Vagina (tissue), 2 donors: ENCODE measurements around the gene ZBTB42. TPM values are rescaled to one million over a fixed set of nuclear protein-coding genes. Genes with fewer than 3 reads are reported as not detected.

ENCODE experiments used
- DNase-seq, 2 donors: peaks; one replicate each; pipeline ENCODE4 v3.0.0-alpha.2; 2017; ENCODE audit errors: extremely low spot score in 2 of 2
- H3K27ac ChIP-seq: fragments of 200-600 bp; sonication (generic); one replicate; pipeline ENCODE4 v1.5.1; 2019
- H3K27me3 ChIP-seq: fragments of 200-600 bp; sonication (generic); one replicate; pipeline ENCODE4 v1.5.1; 2019
- H3K36me3 ChIP-seq, 2 donors: fragments of 200-600 bp; sonication (generic); one replicate each; pipeline ENCODE4 v1.5.1; 2017 to 2019
- H3K4me1 ChIP-seq: fragments of 200-600 bp; sonication (generic); one replicate; pipeline ENCODE4 v1.5.1; 2019
- H3K4me3 ChIP-seq, 2 donors: fragments of 200-600 bp; sonication (generic); 1 replicate in 1 of 2; 2 replicates in 1 of 2; pipeline ENCODE4 v1.5.1; 2016 to 2019
- H3K9me3 ChIP-seq: fragments of 200-600 bp; sonication (generic); one replicate; pipeline ENCODE4 v1.5.1; 2019
- CTCF ChIP-seq, 3 experiments: fragments of 450-650 bp in 2 of 3; fragments of 200-600 bp in 1 of 3; sonication (generic) in 1 of 3; IDR thresholded peaks; one replicate each; pipeline ENCODE4 v1.5.1; 2017 to 2019; ENCODE audit warnings: antibody characterized with exemption in 3 of 3, mild to moderate bottlenecking in 2 of 3, moderate library complexity in 2 of 3
- POLR2A ChIP-seq, 2 donors: fragments of 450-650 bp; IDR thresholded peaks; one replicate each; pipeline ENCODE4 v1.6.1; 2017; ENCODE audit warnings: antibody characterized with exemption in 2 of 2, mild to moderate bottlenecking in 2 of 2, moderate library complexity in 2 of 2
- POLR2AphosphoS5 ChIP-seq, 2 donors: sonication (generic); formaldehyde crosslinking; IDR thresholded peaks; one replicate each; pipeline ENCODE4 v1.9.0; 2017; ENCODE audit warnings: antibody characterized with exemption in 2 of 2, mild to moderate bottlenecking in 2 of 2, low read depth in 1 of 2; ENCODE audit not compliant: insufficient read depth in 1 of 2
- intact Hi-C: fragments of 100-400 bp; cut with DNase I; formaldehyde crosslinking; loops from one replicate; pipeline ENCODE4 v1.15.1; 2023
- total RNA-seq: library from RNA; depleted of rRNA; stranded (reverse); fragments of >200 nt; gene quantifications from one replicate; pipeline ENCODE4 v1.2.3, GENCODE V29; 2016

Gene ZBTB42
- total RNA-seq, 1 donor from 2014 or later, result 7.6 TPM

GRCh38 chr14:104771918-104772706 lies 28.8 kb upstream of the ZBTB42 start:
- no peak for DNase-seq
- no peak overlapping the region for H3K4me3 ChIP-seq
- no peaks in the 10 kb centered on the region for H3K9me3 ChIP-seq
- TF ChIP-seq POLR2AphosphoS5 (IDR thresholded peaks at IDR 0.05; ENCODE audit: insufficient read depth in 1 of 2, low read depth in 1 of 2) (peak in 1 of 2 donors; percentile 12), CTCF (IDR thresholded peaks at IDR 0.05) (no peak), POLR2A (IDR thresholded peaks at IDR 0.05) (no peak)
- peaks cover 0 to 18% of the 10 kb centered on the region in 2 donors for H3K36me3 ChIP-seq
- H3K27me3 ChIP-seq, result no peaks in the 10 kb centered on the region
- intact Hi-C loops, result no loop called here
- H3K27ac ChIP-seq, result no peak overlapping the region
- H3K4me1 ChIP-seq, result peaks cover 23% of the 10 kb centered on the region

DNA sequence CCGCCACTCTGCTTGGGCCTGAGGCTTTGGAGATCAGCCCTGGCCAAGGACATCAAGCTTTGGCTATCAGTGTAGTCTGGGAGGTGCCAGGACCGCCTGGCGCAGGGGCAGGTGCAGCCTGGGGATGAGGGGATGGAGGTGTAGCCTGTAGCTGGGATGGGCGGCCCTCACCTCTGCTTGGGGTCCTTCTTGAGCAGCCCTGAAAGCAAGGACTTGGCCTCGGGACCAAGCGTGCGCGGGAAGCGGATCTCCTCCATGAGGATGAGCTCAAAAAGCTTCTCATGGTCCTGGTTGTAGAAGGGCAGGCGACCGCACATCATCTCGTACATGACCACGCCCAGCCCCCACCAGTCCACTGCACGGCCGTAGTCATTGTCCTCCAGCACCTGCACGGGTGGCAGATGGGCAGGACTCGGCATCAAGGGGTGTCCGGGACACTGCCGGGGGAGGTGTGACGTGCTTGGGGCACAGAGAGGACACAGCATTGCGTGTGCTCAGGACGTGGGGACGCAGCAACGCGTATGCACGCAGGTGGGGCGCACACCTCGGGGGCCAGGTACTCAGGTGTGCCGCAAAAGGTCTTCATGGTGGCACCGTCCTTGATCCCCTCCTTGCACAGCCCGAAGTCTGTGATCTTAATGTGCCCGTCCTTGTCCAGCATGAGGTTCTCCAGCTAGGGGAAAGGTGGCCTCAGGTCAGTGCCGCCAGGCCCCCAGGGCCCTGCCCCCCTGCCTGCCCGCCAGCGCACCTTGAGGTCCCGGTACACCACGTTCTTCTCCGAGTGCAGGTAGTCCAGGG lies 28.0 kb upstream of the ZBTB42 start:
- no peak for DNase-seq
- Histone ChIP-seq H3K36me3 (peaks cover 0 to 18% of the 10 kb centered on the region in 2 donors), H3K27me3 (no peaks in the 10 kb centered on the region), H3K4me3 (no peak overlapping the region), H3K4me1 (peaks cover 23% of the 10 kb centered on the region), H3K27ac (no peak overlapping the region), H3K9me3 (no peaks in the 10 kb centered on the region)
- intact Hi-C loops, result no loop called here
- TF ChIP-seq POLR2AphosphoS5 (IDR thresholded peaks at IDR 0.05; ENCODE audit: insufficient read depth in 1 of 2, low read depth in 1 of 2), result no peak
- no peak for TF ChIP-seq POLR2A (IDR thresholded peaks at IDR 0.05)
- no peak for TF ChIP-seq CTCF (IDR thresholded peaks at IDR 0.05)

DNA sequence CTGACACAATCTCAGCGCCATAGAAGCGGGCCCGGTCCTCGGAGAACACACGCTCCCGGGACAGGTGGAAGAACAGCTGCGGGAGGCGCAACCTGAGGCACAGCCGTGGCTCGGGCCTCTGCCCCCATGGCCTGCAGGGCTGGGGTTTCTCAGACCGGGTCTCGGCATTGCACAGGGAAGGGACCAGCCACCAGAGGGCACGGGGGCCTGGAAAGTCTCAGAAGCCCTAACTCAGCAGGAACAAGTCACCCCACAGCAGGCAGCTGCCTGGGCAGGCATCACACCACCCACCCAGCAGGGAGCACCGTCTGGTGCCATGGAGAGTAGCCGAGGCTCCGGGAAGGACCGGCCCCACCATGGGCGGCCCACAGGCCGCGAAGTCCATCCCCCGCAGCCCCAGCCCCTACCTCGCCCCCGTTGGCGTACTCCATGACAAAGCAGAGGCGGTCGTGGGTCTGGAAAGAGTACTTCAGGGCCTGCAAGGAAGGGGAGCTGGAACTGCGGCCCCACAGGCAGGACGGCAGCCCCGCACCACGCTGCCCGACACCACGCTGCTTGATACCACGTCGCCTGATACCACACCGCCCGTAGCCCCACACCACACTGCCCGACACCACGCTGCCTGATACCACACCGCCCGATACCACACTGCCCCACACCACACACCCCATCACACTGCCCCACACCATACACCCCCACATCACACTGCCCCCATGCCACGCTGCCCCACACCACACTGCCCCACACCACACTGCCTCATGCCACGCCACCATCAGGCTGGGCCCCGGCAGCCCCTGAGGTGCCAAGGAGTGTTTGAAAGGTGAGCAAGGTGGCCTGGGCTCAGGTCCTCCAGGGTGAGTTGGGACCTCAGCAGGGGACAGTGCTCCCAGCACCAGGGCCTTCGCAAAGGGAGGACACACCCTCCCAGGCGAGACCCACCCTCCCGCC lies 27.1 kb upstream of the ZBTB42 start:
- intact Hi-C loops, result no loop called here
- no peaks in the 10 kb centered on the region for H3K27me3 ChIP-seq
- no peak overlapping the region for H3K4me3 ChIP-seq
- H3K4me1 ChIP-seq, result peaks cover 16% of the 10 kb centered on the region
- no peak for TF ChIP-seq CTCF (IDR thresholded peaks at IDR 0.05)
- TF ChIP-seq POLR2A (IDR thresholded peaks at IDR 0.05), result no peak
- TF ChIP-seq POLR2AphosphoS5 (IDR thresholded peaks at IDR 0.05; ENCODE audit: insufficient read depth in 1 of 2, low read depth in 1 of 2), result no peak
- H3K9me3 ChIP-seq, result no peaks in the 10 kb centered on the region
- no peak for DNase-seq
- no peak overlapping the region for H3K27ac ChIP-seq
- peaks cover 0 to 18% of the 10 kb centered on the region in 2 donors for H3K36me3 ChIP-seq

DNA sequence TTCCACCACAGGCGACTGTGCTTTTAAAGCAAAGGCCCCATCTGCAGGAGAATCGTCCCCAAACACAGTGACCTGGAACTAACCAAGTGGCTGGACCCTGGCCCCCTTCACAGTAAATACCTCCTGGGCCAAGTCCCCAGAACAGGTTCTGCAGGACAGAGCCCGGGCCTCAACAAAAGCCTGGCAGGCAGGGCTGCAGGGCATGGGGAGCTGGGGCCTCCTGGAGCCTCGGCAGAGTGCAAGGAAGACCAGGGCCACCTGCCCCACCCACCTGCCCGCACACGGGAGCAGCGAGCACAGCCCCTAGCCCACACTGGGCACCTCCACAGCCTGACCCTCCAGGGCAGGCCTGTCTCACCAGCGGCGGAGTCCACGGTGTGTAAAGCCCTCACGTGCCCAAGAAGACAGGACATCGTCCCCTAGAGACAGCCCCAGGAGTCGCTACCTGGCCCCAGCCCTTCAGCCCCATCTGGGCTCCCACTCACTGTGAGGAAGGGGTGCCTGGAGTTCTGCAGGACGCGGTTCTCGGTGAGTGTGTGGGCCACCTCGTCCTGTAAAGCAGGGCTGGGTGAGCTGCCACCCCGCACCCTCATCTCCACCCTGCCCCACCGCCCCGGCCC lies 26.3 kb upstream of the ZBTB42 start:
- Histone ChIP-seq H3K27me3 (no peaks in the 10 kb centered on the region), H3K36me3 (peaks cover 0 to 18% of the 10 kb centered on the region in 2 donors), H3K27ac (no peak overlapping the region), H3K9me3 (no peaks in the 10 kb centered on the region), H3K4me1 (peaks cover 12% of the 10 kb centered on the region), H3K4me3 (no peak overlapping the region)
- DNase-seq, result no peak
- TF ChIP-seq POLR2AphosphoS5 (IDR thresholded peaks at IDR 0.05; ENCODE audit: insufficient read depth in 1 of 2, low read depth in 1 of 2) (no peak), CTCF (IDR thresholded peaks at IDR 0.05) (no peak), POLR2A (IDR thresholded peaks at IDR 0.05) (no peak)
- intact Hi-C loops, result no loop called here
